Caco-2 (cell line): ENCODE measurements around the gene SLITRK4. TPM values are rescaled to one million over a fixed set of nuclear protein-coding genes. Genes with fewer than 3 reads are reported as not detected.

ENCODE experiments used
- BruUV-seq: library from RNA; stranded (reverse); fragments of 400-500 nt; replicated peaks from 2 replicates; lab custom pipeline; 2021; lab: Mats Ljungman, UMichigan
- CTCF ChIA-PET: fragments of 300-600 bp; sonication (Branson Sonifier 250); formaldehyde crosslinking; loops from one replicate; lab custom pipeline; 2022; ENCODE audit warnings: antibody characterized with exemption; lab: Charles Lee
- POLR2A ChIA-PET: fragments of 300-600 bp; sonication (Branson Sonifier 250); formaldehyde crosslinking; loops from one replicate; lab custom pipeline; 2022; ENCODE audit warnings: antibody characterized with exemption; lab: Charles Lee
- DNase-seq, 2 experiments: peaks; one replicate each; pipeline versions ENCODE4 v3.0.0 to v3.0.0-alpha.2; 2020 to 2022
- H3K27me3 ChIP-seq: replicated peaks from 2 replicates; pipeline ENCODE4 v1.6.0; 2011; ENCODE audit warnings: low read length; ENCODE audit not compliant: control insufficient read depth, insufficient read depth
- H3K36me3 ChIP-seq: 2 replicates; pipeline ENCODE4 v1.5.1; 2011; ENCODE audit warnings: low read length; ENCODE audit not compliant: control insufficient read depth, insufficient read depth
- H3K4me1 ChIP-seq: fragments of 250-450 bp; sonication (Bioruptor Pico); 2 replicates; pipeline ENCODE4 v1.5.1; 2020; ENCODE audit warnings: mild to moderate bottlenecking
- H3K4me3 ChIP-seq: 2 replicates; pipeline ENCODE4 v1.5.1; 2011; ENCODE audit warnings: low read depth, mild to moderate bottlenecking, control low read depth, low read length
- H3K9me3 ChIP-seq: fragments of 250-450 bp; sonication (Bioruptor Pico); 2 replicates; pipeline ENCODE4 v1.5.1; 2020; ENCODE audit warnings: mild to moderate bottlenecking, moderate library complexity
- H3K27ac Mint-ChIP-seq: one replicate; pipeline ENCODE4 v1.8.0; 2022; ENCODE audit warnings: mixed read lengths; ENCODE audit not compliant: unreplicated experiment
- H3K27me3 Mint-ChIP-seq: one replicate; pipeline ENCODE4 v1.8.0; 2022; ENCODE audit warnings: mixed read lengths; ENCODE audit not compliant: insufficient read depth, unreplicated experiment
- H3K36me3 Mint-ChIP-seq: one replicate; pipeline ENCODE4 v1.8.0; 2022; ENCODE audit warnings: mild to moderate bottlenecking, mixed read lengths; ENCODE audit not compliant: insufficient read depth, unreplicated experiment
- H3K4me1 Mint-ChIP-seq: one replicate; pipeline ENCODE4 v1.8.0; 2022; ENCODE audit warnings: low read depth, mixed read lengths; ENCODE audit not compliant: unreplicated experiment
- H3K4me3 Mint-ChIP-seq: one replicate; pipeline ENCODE4 v1.8.0; 2022; ENCODE audit warnings: mild to moderate bottlenecking, moderate library complexity, mixed read lengths; ENCODE audit not compliant: unreplicated experiment
- H3K9me3 Mint-ChIP-seq: one replicate; pipeline ENCODE4 v1.8.0; 2022; ENCODE audit warnings: mixed read lengths; ENCODE audit not compliant: unreplicated experiment
- intact Hi-C: fragments of 100-400 bp; cut with micrococcal nuclease; formaldehyde crosslinking; loops from one replicate; pipeline ENCODE4 v1.10.0; 2022; ENCODE audit not compliant: unreplicated experiment
- total RNA-seq: library from RNA; stranded (reverse); gene quantifications from 2 replicates; pipeline ENCODE4 v1.2.3, GENCODE V29; 2022
- TF ChIP-seq, protein P1 (sequence below), 2 experiments: fragments of 200-600 bp in 1 of 2; IDR thresholded peaks; 1 replicate in 1 of 2; 2 replicates in 1 of 2; pipeline versions ENCODE4 v1.5.1 to v1.8.0; 2011 to 2022; ENCODE audit warnings: antibody characterized with exemption in 1 of 2, control low read depth in 1 of 2, inconsistent platforms in 1 of 2, low read depth in 1 of 2, low read length in 1 of 2, mild to moderate bottlenecking in 1 of 2, moderate library complexity in 1 of 2; ENCODE audit not compliant: insufficient read depth in 1 of 2, severe bottlenecking in 1 of 2, unreplicated experiment in 1 of 2

SLITRK4 gene
- total RNA-seq, 1 experiment from 2014 or later, result not detected

DNA sequence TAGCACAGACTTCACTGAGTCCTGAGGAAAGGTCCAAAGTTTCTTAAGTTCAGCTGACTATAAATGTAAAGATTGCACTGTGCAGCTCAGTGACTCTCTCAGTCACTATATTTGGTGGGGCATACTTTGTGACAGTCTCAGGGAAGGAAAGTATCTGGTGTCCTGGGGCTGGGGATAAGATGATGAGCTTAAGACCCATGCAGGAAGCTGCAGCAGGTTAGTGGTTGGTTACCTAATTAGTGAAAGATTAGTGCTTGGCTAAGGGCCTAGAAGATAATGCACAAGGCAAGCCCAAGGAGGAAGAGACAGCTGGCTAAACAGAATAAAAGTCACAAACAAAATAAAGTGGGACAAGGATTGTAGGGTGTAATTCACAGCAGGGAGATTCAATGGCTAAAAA lies 25.4 kb upstream of the SLITRK4 start:
- H3K4me3 Mint-ChIP-seq, result no peak overlapping the region
- no peak for DNase-seq
- CTCF ChIA-PET, result no interaction called here
- H3K4me1 Mint-ChIP-seq, result no peaks in the 10 kb centered on the region
- intact Hi-C loops, result no loop called here
- H3K36me3 Mint-ChIP-seq, result no peaks in the 10 kb centered on the region
- TF ChIP-seq, protein P1, sequence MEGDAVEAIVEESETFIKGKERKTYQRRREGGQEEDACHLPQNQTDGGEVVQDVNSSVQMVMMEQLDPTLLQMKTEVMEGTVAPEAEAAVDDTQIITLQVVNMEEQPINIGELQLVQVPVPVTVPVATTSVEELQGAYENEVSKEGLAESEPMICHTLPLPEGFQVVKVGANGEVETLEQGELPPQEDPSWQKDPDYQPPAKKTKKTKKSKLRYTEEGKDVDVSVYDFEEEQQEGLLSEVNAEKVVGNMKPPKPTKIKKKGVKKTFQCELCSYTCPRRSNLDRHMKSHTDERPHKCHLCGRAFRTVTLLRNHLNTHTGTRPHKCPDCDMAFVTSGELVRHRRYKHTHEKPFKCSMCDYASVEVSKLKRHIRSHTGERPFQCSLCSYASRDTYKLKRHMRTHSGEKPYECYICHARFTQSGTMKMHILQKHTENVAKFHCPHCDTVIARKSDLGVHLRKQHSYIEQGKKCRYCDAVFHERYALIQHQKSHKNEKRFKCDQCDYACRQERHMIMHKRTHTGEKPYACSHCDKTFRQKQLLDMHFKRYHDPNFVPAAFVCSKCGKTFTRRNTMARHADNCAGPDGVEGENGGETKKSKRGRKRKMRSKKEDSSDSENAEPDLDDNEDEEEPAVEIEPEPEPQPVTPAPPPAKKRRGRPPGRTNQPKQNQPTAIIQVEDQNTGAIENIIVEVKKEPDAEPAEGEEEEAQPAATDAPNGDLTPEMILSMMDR (IDR thresholded peaks at IDR 0.05; ENCODE audit: insufficient read depth in 1 of 2, low read depth in 1 of 2, low read length in 1 of 2, severe bottlenecking in 1 of 2, unreplicated experiment in 1 of 2), result no peak
- H3K4me3 ChIP-seq, result no peak overlapping the region
- H3K27me3 ChIP-seq, result no peaks in the 10 kb centered on the region
- H3K36me3 ChIP-seq, result no peaks in the 10 kb centered on the region
- H3K27me3 Mint-ChIP-seq, result no peaks in the 10 kb centered on the region
- no TSS peak for BruUV-seq
- H3K9me3 ChIP-seq, result no peaks in the 10 kb centered on the region
- POLR2A ChIA-PET, result no interaction called here
- H3K9me3 Mint-ChIP-seq, result no peaks in the 10 kb centered on the region
- no peaks in the 10 kb centered on the region for H3K4me1 ChIP-seq
- no peak overlapping the region for H3K27ac Mint-ChIP-seq

DNA sequence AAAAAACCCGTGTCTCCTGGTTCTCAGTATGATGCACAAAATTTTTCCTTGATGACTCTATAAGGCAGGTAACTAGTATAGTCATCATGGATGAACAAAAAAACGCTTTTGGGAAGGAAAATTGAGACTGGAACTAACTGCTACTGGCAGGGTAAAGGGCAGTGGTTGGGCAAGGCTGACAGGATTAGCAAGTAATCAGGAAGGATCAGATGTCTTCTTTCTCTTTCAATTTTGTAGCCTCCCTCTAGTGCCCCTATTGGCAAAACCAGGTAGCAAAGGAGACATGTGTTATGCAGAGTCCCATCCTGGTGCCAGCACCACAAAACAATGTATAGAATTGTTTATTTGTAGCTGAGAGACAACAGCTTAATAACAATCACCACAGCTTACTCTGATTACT lies 12.8 kb upstream of the SLITRK4 start:
- intact Hi-C loops, result no loop called here
- H3K27ac Mint-ChIP-seq, result no peak overlapping the region
- TF ChIP-seq, protein P1 (IDR thresholded peaks at IDR 0.05; ENCODE audit: insufficient read depth in 1 of 2, low read depth in 1 of 2, low read length in 1 of 2, severe bottlenecking in 1 of 2, unreplicated experiment in 1 of 2), result no peak
- no peaks in the 10 kb centered on the region for H3K27me3 Mint-ChIP-seq
- H3K36me3 Mint-ChIP-seq, result no peaks in the 10 kb centered on the region
- H3K4me1 Mint-ChIP-seq, result no peaks in the 10 kb centered on the region
- H3K27me3 ChIP-seq, result no peaks in the 10 kb centered on the region
- no peak for DNase-seq
- CTCF ChIA-PET, result no interaction called here
- no peak overlapping the region for H3K4me3 Mint-ChIP-seq
- H3K36me3 ChIP-seq, result no peaks in the 10 kb centered on the region
- no peak overlapping the region for H3K4me3 ChIP-seq
- no peaks in the 10 kb centered on the region for H3K9me3 ChIP-seq
- H3K9me3 Mint-ChIP-seq, result no peaks in the 10 kb centered on the region
- H3K4me1 ChIP-seq, result no peaks in the 10 kb centered on the region
- BruUV-seq, result no TSS peak
- POLR2A ChIA-PET, result no interaction called here

DNA sequence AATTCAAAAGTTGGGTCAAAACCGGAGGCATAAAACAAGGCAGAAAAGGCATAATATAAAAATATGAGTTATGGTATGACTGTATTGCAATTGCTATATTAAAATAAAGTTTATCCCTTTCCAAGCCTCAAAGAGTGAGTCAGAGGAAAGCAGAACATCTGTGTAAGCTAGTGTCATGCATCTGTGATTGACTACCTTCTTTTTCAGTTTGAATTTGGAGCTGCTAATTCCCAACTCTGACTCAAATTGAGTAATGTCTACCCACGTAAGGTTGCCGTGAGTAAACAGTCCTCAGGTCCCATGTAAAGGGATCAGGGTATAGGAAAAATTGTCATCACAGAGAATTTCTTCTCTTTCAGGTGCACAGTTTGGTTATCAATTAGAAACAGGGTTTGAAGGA lies 6.5 kb upstream of the SLITRK4 start:
- no peaks in the 10 kb centered on the region for H3K9me3 Mint-ChIP-seq
- Histone ChIP-seq H3K9me3 (no peaks in the 10 kb centered on the region), H3K4me1 (no peaks in the 10 kb centered on the region), H3K36me3 (no peaks in the 10 kb centered on the region), H3K27me3 (no peaks in the 10 kb centered on the region), H3K4me3 (no peak overlapping the region)
- H3K4me1 Mint-ChIP-seq, result no peaks in the 10 kb centered on the region
- no TSS peak for BruUV-seq
- intact Hi-C loops, result no loop called here
- POLR2A ChIA-PET, result no interaction called here
- TF ChIP-seq, protein P1 (IDR thresholded peaks at IDR 0.05; ENCODE audit: insufficient read depth in 1 of 2, low read depth in 1 of 2, low read length in 1 of 2, severe bottlenecking in 1 of 2, unreplicated experiment in 1 of 2), result no peak
- H3K36me3 Mint-ChIP-seq, result no peaks in the 10 kb centered on the region
- DNase-seq, result no peak
- H3K27me3 Mint-ChIP-seq, result no peaks in the 10 kb centered on the region
- CTCF ChIA-PET, result no interaction called here
- no peak overlapping the region for H3K4me3 Mint-ChIP-seq
- H3K27ac Mint-ChIP-seq, result no peak overlapping the region
